Muscle layer of duodenum (tissue), 2 donors: ENCODE results near the gene CALML3.

Experiments used
- H3K27ac ChIP-seq: one replicate; pipeline ENCODE4 v1.7.0; 2013; ENCODE audit warnings: mild to moderate bottlenecking, low read length
- H3K27me3 ChIP-seq: one replicate; pipeline ENCODE4 v1.7.0; 2013; ENCODE audit warnings: low read depth, mild to moderate bottlenecking, control low read depth, low read length
- H3K36me3 ChIP-seq, 2 donors: one replicate each; pipeline ENCODE4 v1.7.0; 2013; ENCODE audit warnings: low read length in 2 of 2, control low read depth in 1 of 2, mild to moderate bottlenecking in 1 of 2; ENCODE audit not compliant: insufficient read depth in 2 of 2, control insufficient read depth in 1 of 2
- H3K4me1 ChIP-seq, 2 donors: one replicate each; pipeline ENCODE4 v1.7.0; 2013; ENCODE audit warnings: low read length in 2 of 2, mild to moderate bottlenecking in 2 of 2, control low read depth in 1 of 2, moderate library complexity in 1 of 2; ENCODE audit not compliant: insufficient read depth in 2 of 2, control insufficient read depth in 1 of 2
- H3K4me3 ChIP-seq, 2 donors: one replicate each; pipeline ENCODE4 v1.7.0; 2013; ENCODE audit warnings: low read length in 2 of 2, low read depth in 1 of 2, mild to moderate bottlenecking in 1 of 2
- H3K9me3 ChIP-seq, 2 donors: one replicate each; pipeline ENCODE4 v1.7.0; 2013; ENCODE audit warnings: low read length in 2 of 2, control low read depth in 1 of 2, mild to moderate bottlenecking in 1 of 2; ENCODE audit not compliant: control insufficient read depth in 1 of 2
- donor health status: healthy.

CALML3 gene

GRCh38 chr10:5549462-5550249 lies 24.9 kb downstream of the CALML3 start:
- Histone ChIP-seq H3K9me3 (no peaks in the 10 kb centered on the region), H3K36me3 (no peaks in the 10 kb centered on the region), H3K4me1 (peaks cover 13 to 23% of the 10 kb centered on the region in 2 donors), H3K27ac (peak overlapping the region; percentile 95), H3K27me3 (no peaks in the 10 kb centered on the region), H3K4me3 (no peak overlapping the region)

- no peaks in the 10 kb centered on the region for H3K9me3 ChIP-seq
- no peaks in the 10 kb centered on the region for H3K36me3 ChIP-seq
- H3K4me3 ChIP-seq: no peak overlapping the region
- no peaks in the 10 kb centered on the region for H3K27me3 ChIP-seq
- peaks cover 19 to 26% of the 10 kb centered on the region in 2 donors for H3K4me1 ChIP-seq
- no peak overlapping the region for H3K27ac ChIP-seq
These were observed 25.4 kb downstream of the CALML3 start for GRCh38 chr10:5550250-5550545.

GRCh38 chr10:5550621-5551530 lies 26.1 kb downstream of the CALML3 start:
- Histone ChIP-seq H3K4me3 (no peak overlapping the region), H3K27me3 (no peaks in the 10 kb centered on the region), H3K9me3 (no peaks in the 10 kb centered on the region), H3K4me1 (peaks cover 22 to 26% of the 10 kb centered on the region in 2 donors), H3K36me3 (no peaks in the 10 kb centered on the region), H3K27ac (no peak overlapping the region)

GRCh38 chr10:5551531-5552375 lies 27.0 kb downstream of the CALML3 start:
- peaks cover 18 to 20% of the 10 kb centered on the region in 2 donors for H3K4me1 ChIP-seq
- no peaks in the 10 kb centered on the region for H3K27me3 ChIP-seq
- H3K27ac ChIP-seq: no peak overlapping the region
- H3K36me3 ChIP-seq: no peaks in the 10 kb centered on the region
- H3K9me3 ChIP-seq: no peaks in the 10 kb centered on the region
- H3K4me3 ChIP-seq: no peak overlapping the region

- H3K4me1 ChIP-seq: peaks cover 10 to 13% of the 10 kb centered on the region in 2 donors
- H3K36me3 ChIP-seq: no peaks in the 10 kb centered on the region
- H3K9me3 ChIP-seq: no peaks in the 10 kb centered on the region
- H3K27me3 ChIP-seq: no peaks in the 10 kb centered on the region
- no peak overlapping the region for H3K27ac ChIP-seq
- H3K4me3 ChIP-seq: no peak overlapping the region
These were observed 27.9 kb downstream of the CALML3 start for GRCh38 chr10:5552376-5553321.

GRCh38 chr10:5553400-5554170 lies 28.8 kb downstream of the CALML3 start:
- Histone ChIP-seq H3K9me3 (no peaks in the 10 kb centered on the region), H3K4me3 (no peak overlapping the region), H3K27me3 (no peaks in the 10 kb centered on the region), H3K36me3 (no peaks in the 10 kb centered on the region), H3K4me1 (peaks cover 6 to 10% of the 10 kb centered on the region in 2 donors), H3K27ac (no peak overlapping the region)

- Histone ChIP-seq H3K4me1 (peaks cover 6 to 17% of the 10 kb centered on the region in 2 donors), H3K4me3 (no peak overlapping the region), H3K9me3 (no peaks in the 10 kb centered on the region), H3K27me3 (no peaks in the 10 kb centered on the region), H3K27ac (no peak overlapping the region), H3K36me3 (no peaks in the 10 kb centered on the region)
These were observed 30.3 kb downstream of the CALML3 start for GRCh38 chr10:5555021-5555510.

GRCh38 chr10:5555881-5556280 lies 31.1 kb downstream of the CALML3 start:
- Histone ChIP-seq H3K27me3 (no peaks in the 10 kb centered on the region), H3K36me3 (no peaks in the 10 kb centered on the region), H3K9me3 (no peaks in the 10 kb centered on the region), H3K4me1 (peaks cover 6 to 17% of the 10 kb centered on the region in 2 donors), H3K27ac (no peak overlapping the region), H3K4me3 (no peak overlapping the region)

GRCh38 chr10:5556576-5556975 lies 31.8 kb downstream of the CALML3 start:
- Histone ChIP-seq H3K9me3 (no peaks in the 10 kb centered on the region), H3K27ac (no peak overlapping the region), H3K4me3 (no peak overlapping the region), H3K27me3 (no peaks in the 10 kb centered on the region), H3K36me3 (no peaks in the 10 kb centered on the region), H3K4me1 (peaks cover 3 to 17% of the 10 kb centered on the region in 2 donors)
